ENCODE results near the gene STON1.
"Not testable (repeated sequence)": the region's sequence is repeated elsewhere in the genome, so short reads cannot be mapped to it uniquely, and the experiment has no call there.

Gene STON1, protein sequence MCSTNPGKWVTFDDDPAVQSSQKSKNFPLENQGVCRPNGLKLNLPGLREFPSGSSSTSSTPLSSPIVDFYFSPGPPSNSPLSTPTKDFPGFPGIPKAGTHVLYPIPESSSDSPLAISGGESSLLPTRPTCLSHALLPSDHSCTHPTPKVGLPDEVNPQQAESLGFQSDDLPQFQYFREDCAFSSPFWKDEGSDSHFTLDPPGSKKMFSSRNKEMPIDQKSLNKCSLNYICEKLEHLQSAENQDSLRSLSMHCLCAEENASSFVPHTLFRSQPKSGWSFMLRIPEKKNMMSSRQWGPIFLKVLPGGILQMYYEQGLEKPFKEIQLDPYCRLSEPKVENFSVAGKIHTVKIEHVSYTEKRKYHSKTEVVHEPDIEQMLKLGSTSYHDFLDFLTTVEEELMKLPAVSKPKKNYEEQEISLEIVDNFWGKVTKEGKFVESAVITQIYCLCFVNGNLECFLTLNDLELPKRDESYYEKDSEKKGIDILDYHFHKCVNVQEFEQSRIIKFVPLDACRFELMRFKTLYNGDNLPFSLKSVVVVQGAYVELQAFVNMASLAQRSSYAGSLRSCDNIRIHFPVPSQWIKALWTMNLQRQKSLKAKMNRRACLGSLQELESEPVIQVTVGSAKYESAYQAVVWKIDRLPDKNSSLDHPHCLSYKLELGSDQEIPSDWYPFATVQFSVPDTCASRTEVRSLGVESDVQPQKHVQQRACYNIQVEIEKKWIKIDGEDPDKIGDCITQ

DNA sequence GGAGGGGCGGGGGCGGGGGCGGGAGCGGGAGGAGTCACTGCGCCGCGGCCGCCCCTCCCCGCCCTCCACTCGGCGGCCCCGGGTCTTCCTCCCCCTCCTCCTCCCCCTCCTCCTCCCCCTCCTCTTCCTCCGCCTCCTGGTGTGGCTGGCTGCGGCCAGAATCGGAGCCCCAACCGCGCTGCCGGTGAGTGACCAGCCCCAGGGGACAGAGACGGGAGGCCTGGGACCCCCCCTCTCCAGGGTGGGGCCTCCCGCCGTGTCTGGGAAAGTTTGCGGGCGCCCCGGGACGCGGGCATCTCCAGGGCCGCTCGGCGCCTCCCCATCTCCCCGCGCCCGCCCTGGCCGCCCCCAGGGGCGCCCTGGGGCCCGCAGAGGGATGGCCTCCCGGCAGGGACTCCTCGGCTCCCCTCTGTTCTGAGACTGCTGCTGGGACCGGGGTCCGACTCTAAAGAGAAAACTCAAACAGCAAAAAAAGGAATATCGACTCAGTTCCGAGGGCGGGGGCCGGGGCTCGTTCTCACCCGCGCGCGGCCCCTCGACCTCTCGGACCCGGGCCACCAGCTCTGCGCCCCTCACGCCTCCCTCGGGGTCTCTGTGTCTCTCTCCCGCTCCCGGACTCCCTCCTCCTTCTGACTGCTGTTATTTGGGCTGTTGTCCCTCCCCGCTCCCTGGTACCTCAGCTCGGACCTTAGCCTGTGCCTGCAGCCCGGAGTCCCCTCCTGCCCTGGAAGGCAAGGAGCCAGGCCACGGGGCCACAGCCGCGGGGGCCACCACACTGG, at the start of gene STON1:
Gene STON1 (plus strand): TSS at position 122 of the 779 bp plus-strand sequence. CDS start 50,480 bp downstream, outside the sequence.
- DNase-seq (ENCODE audit: low read depth in 2 of 2) = no peak

DNA sequence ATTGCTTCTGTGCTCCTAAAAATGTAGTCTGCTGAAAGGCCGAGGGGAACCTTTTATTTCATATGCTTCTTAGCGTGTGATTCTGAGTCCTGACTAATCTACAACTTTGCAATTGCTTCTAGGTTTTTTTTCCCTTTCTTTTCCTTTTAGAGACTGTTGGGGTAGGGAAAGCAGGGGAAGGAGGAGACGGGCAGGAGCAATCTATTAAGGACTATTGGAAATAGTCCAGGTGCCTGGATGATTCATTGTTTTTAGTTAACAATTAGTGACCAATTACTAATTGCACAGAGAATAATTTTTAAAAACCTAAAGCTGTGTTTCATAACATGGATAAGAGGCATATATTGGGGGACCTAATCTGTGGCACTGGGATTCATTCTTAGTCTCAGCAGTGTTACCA, 49.4 kb upstream of the STON1 start:
- DNase-seq (ENCODE audit: low read depth in 2 of 2) = no peak

DNA sequence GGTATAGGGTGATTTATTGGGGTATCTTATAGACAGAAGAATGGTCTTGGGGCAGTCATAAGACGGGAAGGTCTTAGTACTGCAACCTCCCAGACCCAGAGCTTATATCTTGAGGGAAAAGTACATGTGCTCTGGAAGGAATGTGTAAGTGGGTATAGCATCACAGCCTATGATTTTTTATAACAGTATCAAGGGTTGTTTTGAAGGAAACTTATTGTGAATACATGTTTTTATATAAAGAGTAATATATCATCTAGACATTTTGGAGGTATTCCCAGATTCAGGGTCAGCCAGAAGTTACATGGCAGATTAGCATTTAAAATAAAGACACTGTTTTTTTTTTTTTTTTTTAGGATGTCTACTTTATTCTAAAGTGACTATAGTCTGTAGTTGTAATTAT, 47.6 kb upstream of the STON1 start:
- no peak for DNase-seq (ENCODE audit: low read depth in 2 of 2)

DNA sequence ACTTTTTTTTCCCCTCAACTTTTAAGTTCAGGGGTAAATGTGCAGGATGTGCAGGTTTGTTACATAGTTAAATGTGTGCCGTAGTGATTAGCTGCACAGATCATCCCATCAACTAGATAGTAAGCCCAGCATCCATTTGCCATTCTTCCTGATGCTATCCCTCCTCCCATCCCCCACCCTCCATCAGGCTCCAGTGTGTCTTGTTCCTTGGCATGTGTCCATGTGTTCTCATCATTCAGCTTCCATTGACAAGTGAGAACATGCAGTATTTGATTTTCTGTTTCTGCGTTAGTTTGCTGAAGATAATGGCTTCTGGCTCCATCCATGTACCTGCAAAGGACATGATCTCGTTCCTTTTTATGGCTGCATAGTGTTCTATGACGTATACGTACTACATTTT, 47.2 kb upstream of the STON1 start:
- no peak for DNase-seq (ENCODE audit: low read depth in 2 of 2)

DNA sequence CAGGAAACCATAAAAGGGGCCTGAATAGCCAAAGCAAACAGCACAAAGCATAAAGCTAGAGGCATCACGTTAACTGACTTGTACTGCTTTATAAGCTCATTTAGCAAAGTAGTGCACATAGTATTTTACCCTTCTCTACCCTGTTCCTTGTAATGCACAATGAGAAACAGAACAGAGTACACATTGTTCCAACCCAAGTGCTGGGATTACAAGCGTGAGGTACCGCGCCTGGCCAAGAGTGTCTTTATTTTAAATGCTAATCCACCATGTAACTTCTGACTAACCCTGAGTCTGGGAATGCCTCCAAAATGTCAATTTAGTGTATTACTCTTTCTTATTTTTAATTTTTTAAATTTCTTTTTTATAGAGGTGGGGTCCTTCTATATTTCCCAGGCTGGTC, 46.4 kb upstream of the STON1 start:
- DNase-seq (ENCODE audit: low read depth in 2 of 2) = no peak

DNA sequence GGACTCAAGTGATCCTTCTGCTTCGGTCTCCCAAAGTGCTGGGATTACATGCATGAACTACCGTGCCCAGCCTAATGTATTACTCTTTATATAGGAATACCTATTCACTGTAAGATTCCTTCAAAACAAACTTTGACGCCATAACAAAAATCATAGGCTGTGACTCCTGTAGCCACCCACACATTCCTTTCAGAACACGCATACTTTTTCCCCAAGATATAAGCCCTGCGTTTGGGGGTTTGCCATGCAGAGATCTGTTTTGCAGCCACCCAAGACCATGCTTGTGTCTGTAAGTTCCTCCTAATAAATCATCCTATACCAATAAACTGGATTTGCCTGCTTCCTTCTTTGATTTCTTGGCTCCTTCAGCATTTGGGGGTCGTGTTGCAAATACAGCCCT, 46.0 kb upstream of the STON1 start:
- no peak for DNase-seq (ENCODE audit: low read depth in 2 of 2)

DNA sequence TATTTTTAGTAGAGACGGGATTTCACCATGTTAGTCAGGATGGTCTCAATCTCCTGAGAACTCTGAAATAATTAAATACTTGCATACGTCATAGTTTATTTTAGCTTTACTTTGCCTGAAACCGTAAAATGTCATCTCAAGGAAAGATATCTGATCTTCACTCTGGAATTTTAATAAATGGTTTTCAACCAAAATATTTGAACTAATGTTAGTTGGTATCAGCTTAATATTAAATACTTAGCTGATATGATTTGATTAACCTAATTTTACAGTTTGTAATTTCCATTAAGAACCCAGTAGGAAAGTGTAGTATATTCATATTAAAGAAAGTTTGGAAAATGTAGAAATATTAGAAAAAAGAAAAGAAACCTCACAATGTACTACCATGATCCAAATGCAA, 41.4 kb upstream of the STON1 start:
- no peak for DNase-seq (ENCODE audit: low read depth in 2 of 2)

DNA sequence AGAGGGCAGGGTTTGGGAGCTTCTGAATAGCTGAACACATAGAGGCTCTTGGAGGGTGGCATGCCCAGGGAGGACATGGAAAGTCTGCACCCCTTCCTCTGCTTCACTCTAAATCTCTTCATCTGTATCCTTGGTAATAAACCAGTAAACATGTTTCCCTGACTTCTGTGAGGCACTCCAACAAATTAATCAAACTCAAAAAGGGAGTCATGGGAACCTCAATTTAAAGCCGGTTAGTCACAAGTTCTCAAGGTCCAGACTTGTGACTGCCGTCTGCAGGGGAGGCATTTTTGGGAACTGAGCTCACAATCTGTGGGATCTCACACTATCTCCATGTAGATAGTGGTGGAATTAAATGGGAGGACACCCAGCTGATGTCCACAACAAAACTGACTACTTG, 33.1 kb upstream of the STON1 start:
- DNase-seq (ENCODE audit: low read depth in 2 of 2) = no peak

DNA sequence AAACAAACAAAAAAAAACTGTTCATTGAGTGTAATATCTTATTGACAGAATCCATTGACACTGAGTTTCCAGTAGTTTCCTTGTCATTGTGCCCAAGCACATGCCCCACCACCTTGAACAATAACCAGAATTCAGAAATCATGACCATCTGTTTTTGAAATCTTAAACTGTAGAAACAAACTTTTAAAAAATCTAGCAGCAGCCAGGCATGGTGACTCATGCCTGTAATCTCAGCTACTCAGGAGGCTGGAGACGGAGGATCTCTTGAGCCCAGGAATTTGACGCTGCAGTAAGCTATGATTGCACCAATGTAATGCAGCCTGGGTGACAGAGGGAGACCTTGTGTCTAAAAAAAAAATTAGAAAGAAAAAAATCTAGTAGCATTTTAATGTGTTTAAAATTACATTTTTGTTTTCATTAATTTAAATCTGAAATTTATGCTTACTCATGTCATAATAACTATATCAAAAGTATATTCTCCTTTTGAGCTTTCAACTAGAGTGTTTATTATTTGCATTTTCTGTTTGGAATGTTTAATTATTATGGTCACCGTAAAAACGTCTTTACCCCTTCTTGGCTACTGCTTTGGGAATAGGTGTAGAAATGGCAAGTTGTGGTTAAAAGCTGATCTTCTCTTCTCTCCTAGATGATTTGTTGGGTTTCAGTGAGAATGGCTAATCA, 25.2 kb upstream of the STON1 start:
- DNase-seq (ENCODE audit: low read depth in 2 of 2) = no peak

DNA sequence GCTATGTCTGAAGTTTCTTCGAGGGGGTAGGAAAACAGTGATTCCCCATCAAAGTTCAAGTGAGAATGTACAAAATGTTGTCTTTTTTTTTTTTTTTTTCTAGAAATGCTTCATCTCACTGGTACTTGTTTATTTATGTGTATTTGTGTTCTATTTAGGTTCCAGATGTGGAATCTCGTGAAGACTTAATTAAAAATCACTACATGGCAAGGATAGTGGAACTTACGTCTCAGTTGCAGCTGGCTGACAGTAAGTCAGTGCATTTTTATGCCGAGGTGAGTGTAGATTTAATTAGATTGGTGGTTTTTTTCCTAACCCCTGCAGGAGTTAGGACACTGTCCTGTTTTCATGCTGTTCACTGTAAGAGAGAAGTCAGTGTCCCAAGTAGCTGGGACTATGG, 22.8 kb upstream of the STON1 start:
- no peak for DNase-seq (ENCODE audit: low read depth in 2 of 2)

DNA sequence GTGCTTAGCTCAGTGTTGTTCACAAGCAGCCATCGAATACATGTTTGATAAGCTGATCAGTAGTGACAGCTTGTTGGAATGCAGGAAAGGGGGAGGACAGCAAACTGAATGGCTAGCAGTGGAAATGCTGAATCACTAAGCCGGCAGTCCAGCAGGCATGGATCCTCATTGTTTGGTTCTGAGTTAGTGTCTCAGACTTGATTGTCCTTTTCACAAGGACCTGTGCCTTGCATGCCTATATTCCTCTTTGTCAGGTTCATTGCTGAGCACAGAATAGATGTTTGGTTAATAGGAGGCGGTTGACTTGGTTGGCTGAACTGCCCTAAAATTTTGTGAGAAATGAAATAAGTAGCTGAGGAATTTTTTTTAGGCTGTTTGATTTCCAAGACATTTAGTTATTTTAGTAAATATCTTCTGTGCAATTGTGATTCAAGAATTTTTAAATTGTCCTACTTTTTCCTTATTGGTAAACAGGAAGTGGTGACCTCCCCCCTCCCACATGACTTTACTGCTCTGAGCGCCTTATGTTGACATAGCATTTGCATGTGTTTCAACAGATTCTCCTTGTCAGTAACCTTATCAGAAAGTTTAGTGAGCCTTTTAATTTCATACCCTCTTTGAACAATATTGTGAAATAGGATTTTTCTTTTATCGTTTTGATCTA, 21.4 kb upstream of the STON1 start:
- DNase-seq (ENCODE audit: low read depth in 2 of 2) = no peak

DNA sequence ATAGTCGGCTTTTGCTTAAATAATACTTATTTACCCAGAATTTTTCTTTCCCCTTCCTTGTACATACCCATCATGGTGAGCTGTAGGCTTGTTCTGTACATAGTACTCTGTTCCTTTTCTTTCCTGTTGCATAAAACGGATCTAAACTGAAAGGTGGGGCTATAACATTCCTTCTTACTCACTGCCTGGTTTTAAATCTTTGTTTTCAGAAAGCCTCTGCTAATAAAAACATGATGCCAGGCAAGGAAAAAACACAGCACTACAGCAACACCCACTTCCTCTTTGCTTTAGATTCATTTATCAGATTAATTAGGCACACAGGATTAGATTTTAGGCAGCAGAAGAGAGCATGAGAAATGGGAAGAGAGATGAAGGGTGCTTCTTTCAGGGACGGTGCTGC, 19.6 kb upstream of the STON1 start:
- DNase-seq (ENCODE audit: low read depth in 2 of 2) = no peak

DNA sequence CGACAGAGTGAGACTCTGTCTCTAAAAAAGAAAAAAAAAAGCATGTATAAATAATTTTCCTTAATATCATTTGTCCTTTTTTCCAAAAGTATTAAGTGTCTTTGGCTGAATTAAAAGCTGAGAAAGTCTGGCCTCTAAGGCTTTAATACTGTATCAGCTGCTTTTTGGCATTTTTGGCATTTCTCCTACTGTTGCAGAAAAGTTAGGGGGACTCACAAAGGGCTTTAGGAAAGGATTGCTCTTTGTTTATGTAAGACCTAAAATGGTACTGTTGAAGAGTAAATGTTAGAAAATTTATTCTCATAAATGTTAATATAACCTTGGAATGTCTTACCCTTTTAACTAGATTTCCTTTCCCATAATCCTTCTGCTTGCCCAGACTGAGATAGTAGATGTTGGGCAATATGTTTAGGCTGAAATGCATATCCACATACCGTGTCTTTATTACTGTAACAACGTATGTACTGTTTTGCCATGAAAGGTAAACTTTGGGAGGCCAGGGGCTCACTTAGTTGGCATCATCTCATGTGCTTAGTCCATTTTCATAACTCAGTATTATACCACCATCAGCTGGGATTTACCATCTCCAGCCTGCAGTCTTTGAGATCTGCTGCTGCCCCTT, 18.0 kb upstream of the STON1 start:
- DNase-seq (ENCODE audit: low read depth in 2 of 2) = no peak

DNA sequence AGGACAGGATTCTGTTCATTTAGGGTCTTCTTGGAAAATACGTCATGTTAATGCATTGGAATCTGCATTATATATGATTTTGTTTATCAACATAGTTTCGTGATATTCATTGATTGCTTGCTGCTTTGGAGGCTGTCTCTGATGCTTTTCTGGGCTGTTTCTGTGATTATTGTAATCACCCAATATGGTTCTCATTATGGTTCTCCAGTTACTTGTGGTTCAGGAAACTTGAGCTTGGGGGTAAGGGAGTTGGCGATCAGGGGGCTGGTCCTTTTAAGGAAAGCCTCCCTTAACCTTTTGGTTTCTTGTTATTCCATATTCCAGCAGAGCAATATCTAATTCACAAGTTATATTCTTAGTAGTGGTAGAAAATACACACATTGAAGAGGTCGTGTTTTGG, 17.4 kb upstream of the STON1 start:
- DNase-seq (ENCODE audit: low read depth in 2 of 2) = no peak

DNA sequence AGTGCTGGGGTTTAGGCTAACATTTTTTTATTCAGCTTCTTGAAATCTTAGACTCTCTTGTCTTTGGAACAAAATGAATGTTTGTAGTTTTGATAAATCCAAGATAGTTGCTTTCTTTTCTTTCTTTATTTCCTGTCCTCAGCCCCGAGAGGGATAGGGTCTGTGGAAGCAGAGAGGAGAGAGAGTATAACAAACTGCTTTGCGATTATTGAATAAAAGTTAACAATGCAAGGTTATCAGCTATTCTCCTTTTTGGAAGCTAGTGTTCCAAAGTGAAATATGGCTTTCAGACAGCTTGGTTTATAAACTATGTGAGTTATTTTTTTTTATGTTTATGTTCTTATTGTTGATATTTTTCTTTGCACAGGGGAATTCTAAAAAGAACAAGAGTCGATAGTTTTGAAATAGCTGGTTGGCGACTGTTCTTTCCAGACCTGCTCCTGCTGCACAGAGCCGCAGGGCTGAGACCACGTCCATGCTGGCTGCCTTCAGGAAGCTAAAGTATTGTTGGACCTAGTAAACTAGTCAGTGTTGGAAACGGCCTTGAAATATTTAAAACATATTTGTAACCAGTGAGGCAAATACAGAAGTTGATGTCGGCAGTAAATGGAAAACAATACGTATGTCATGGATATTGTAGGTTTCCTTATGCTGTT, 15.5 kb upstream of the STON1 start:
- no peak for DNase-seq (ENCODE audit: low read depth in 2 of 2)

DNA sequence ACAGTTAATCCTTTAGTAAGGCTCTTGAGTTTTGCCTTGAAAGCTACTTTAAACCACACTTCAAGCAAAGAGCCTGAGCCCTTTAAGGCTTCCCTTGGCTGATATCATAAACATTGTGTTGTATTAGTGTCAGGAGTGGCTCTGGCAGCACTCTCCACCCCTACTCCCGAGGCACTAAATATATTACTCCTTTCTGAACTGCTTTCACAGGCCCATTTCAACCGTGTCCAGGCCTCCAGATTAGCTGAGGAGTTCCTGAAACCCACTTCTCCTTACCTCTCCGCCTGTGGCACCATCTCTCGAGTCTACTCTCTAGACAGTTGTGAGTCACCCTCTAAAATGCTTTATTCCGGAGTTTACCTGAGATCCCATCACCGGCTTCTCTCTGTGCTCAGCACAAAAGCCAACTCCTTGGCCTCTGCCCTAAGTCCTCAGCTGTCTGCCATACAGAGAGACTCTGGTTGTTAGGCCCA, 14.4 kb upstream of the STON1 start:
- DNase-seq (ENCODE audit: low read depth in 2 of 2) = no peak

DNA sequence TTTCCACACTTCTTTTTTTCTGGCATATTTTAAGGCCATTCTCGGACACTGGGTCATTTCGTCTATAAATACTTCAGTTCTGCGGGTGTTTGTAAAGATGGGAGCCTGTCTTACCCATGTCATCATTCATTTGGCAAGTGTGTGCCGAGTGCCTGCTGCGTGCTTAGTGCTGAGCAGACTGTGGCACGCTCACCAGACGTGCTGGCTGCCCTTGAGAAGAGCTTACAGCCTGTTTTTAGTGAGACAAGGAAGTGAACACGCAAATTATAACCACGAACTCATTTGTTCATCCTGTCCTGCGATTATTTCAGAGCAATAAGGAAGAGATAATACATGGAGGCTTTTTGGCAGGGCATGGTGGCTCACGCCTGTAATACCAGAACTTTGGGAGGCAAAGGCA, 10.4 kb upstream of the STON1 start:
- no peak for DNase-seq (ENCODE audit: low read depth in 2 of 2)

DNA sequence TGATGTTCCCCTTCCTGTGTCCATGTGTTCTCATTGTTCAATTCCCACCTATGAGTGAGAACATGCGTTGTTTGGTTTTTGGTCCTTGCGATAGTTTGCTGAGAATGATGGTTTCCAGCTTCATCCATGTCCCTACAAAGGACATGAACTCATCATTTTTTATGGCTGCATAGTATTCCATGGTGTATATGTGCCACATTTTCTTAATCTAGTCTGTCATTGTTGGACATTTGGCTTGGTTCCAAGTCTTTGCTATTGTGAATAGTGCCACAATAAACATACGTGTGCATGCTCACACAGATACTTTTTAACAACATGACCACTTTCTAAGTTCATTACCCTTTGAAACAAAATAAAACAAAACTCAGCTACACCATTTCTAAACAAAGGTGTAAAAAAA, 5.2 kb upstream of the STON1 start:
- not testable (repeated sequence) for DNase-seq (ENCODE audit: low read depth in 2 of 2)

DNA sequence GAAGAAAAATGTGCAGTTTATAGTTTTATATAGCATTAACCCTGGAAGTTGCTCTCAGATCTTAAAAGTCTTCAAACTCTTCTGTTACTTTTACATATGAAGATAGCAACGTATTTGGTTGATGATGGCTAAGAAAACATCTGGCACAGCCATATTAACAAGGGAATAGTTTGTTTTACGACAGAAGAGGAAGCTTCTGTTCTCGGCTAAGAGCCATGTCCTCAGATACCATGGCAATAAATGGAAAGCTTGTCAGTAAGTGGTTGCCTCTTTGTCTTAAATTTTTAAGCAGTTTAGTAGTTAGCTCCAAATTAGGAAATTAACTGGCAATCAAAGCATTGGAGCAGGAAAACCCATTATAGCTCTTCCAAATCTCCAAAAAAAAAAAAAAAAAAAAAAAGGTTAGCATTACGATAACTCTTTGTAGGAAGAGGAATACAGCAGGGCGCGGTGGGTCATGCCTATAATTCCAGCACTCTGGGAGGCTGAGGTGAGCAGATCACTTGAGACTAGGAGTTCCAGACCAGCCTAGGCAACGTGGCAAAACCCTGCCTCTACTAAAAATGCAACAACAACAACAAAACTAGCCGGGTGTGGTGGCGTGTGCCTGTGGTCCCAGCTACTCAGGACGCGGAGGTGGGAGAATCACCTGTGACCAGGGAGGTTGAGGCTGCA, 4.5 kb upstream of the STON1 start:
- no peak for DNase-seq (ENCODE audit: low read depth in 2 of 2)

All from activated CD8-positive, alpha-beta memory T cell treated with anti-CD3 and anti-CD28 coated beads for 4 hours (primary cell).